WTC11 (cell line): ENCODE results near the gene EVC. TPM values are rescaled to one million over a fixed set of nuclear protein-coding genes. Genes with fewer than 3 reads are reported as not detected.

ENCODE experiments used
- ATAC-seq: fragments of 200-7000 bp; cut with Tn5 transposase; 2 replicates; pipeline ENCODE4 v1.10.0; 2021; ENCODE audit warnings: mild to moderate bottlenecking, moderate library complexity
- CTCF ChIA-PET: fragments of 300-600 bp; sonication (Branson Sonifier 250); formaldehyde crosslinking; loops from one replicate; lab custom pipeline; 2021; ENCODE audit warnings: antibody characterized with exemption; lab: Charles Lee
- POLR2A ChIA-PET: fragments of 350-600 bp; sonication (Branson Sonifier 250); formaldehyde crosslinking; loops from one replicate; lab custom pipeline; 2021; ENCODE audit warnings: antibody characterized with exemption; lab: Charles Lee
- DNase-seq: peaks from one replicate; pipeline ENCODE4 v3.0.0; 2021; ENCODE audit warnings: low spot score
- H3K27ac Mint-ChIP-seq: 2 replicates; pipeline ENCODE4 v1.8.0; 2021; ENCODE audit warnings: mixed read lengths
- H3K27me3 Mint-ChIP-seq: 2 replicates; pipeline ENCODE4 v1.8.0; 2021; ENCODE audit warnings: low read depth, mild to moderate bottlenecking, moderate library complexity, mixed read lengths
- H3K36me3 Mint-ChIP-seq: 2 replicates; pipeline ENCODE4 v1.8.0; 2021; ENCODE audit warnings: mixed read lengths
- H3K4me1 Mint-ChIP-seq: 2 replicates; pipeline ENCODE4 v1.8.0; 2022; ENCODE audit warnings: mixed read lengths
- H3K4me3 Mint-ChIP-seq: 2 replicates; pipeline ENCODE4 v1.8.0; 2021; ENCODE audit warnings: mild to moderate bottlenecking, moderate library complexity, mixed read lengths
- H3K9me3 Mint-ChIP-seq: 2 replicates; pipeline ENCODE4 v1.8.0; 2021; ENCODE audit warnings: mixed read lengths
- ARID4B ChIP-seq: sonication (generic); formaldehyde crosslinking; IDR thresholded peaks from 2 replicates; pipeline ENCODE4 v1.8.0; 2023; ENCODE audit warnings: missing genetic modification reagents, mild to moderate bottlenecking, borderline replicate concordance
- ATF2 ChIP-seq: sonication (generic); formaldehyde crosslinking; IDR thresholded peaks from 2 replicates; pipeline ENCODE4 v1.8.1; 2022; ENCODE audit warnings: low read depth, missing genetic modification reagents, borderline replicate concordance
- ATF6 ChIP-seq: sonication (generic); formaldehyde crosslinking; IDR thresholded peaks from 2 replicates; pipeline ENCODE4 v1.8.1; 2023; ENCODE audit warnings: mild to moderate bottlenecking, missing genetic modification reagents
- E2F4 ChIP-seq: sonication (generic); formaldehyde crosslinking; IDR thresholded peaks from 2 replicates; pipeline ENCODE4 v1.8.1; 2022; ENCODE audit warnings: low read depth, mild to moderate bottlenecking, moderate library complexity, missing genetic modification reagents, borderline replicate concordance
- E2F5 ChIP-seq: sonication (generic); formaldehyde crosslinking; IDR thresholded peaks from 2 replicates; pipeline ENCODE4 v1.8.1; 2022; ENCODE audit warnings: mild to moderate bottlenecking, moderate library complexity, missing genetic modification reagents
- FOXJ3 ChIP-seq: sonication (generic); formaldehyde crosslinking; IDR thresholded peaks from 2 replicates; pipeline ENCODE4 v1.9.0; 2021; ENCODE audit warnings: missing genetic modification reagents, mild to moderate bottlenecking, borderline replicate concordance
- GABPB1 ChIP-seq: sonication (generic); formaldehyde crosslinking; IDR thresholded peaks from 2 replicates; pipeline ENCODE4 v1.8.1; 2023; ENCODE audit warnings: mild to moderate bottlenecking, missing genetic modification reagents
- GTF2I ChIP-seq: fragments of 250-450 bp; sonication (Bioruptor Pico); conservative IDR thresholded peaks from 2 replicates; pipeline ENCODE4 v1.4.0; 2021; ENCODE audit warnings: mild to moderate bottlenecking
- NFYB ChIP-seq: sonication (generic); formaldehyde crosslinking; conservative IDR thresholded peaks from 2 replicates; pipeline ENCODE4 v1.8.0; 2022; ENCODE audit warnings: low read depth, missing genetic modification reagents
- NR2C2 ChIP-seq: sonication (generic); formaldehyde crosslinking; IDR thresholded peaks from 2 replicates; pipeline ENCODE4 v1.8.0; 2022; ENCODE audit warnings: mild to moderate bottlenecking, missing genetic modification reagents
- PRDM15 ChIP-seq: sonication (generic); formaldehyde crosslinking; IDR thresholded peaks from 2 replicates; pipeline ENCODE4 v1.8.0; 2022; ENCODE audit warnings: missing genetic modification reagents
- SMAD4 ChIP-seq: sonication (generic); formaldehyde crosslinking; IDR thresholded peaks from 2 replicates; pipeline ENCODE4 v1.8.0; 2022; ENCODE audit warnings: mild to moderate bottlenecking, missing genetic modification reagents
- TCF7 ChIP-seq: sonication (generic); formaldehyde crosslinking; IDR thresholded peaks from 2 replicates; pipeline ENCODE4 v1.8.0; 2022; ENCODE audit warnings: mild to moderate bottlenecking, low read depth, missing genetic modification reagents, moderate library complexity
- TEAD1 ChIP-seq: sonication (generic); formaldehyde crosslinking; IDR thresholded peaks from 2 replicates; pipeline ENCODE4 v1.8.0; 2022; ENCODE audit warnings: mild to moderate bottlenecking, missing genetic modification reagents
- USF2 ChIP-seq: sonication (generic); formaldehyde crosslinking; IDR thresholded peaks from 2 replicates; pipeline ENCODE4 v1.8.1; 2023; ENCODE audit warnings: mild to moderate bottlenecking, missing genetic modification reagents, moderate library complexity
- ZNF219 ChIP-seq: sonication (generic); formaldehyde crosslinking; IDR thresholded peaks from 2 replicates; pipeline ENCODE4 v1.8.0; 2023; ENCODE audit warnings: missing genetic modification reagents, mild to moderate bottlenecking, borderline replicate concordance
- ZNF263 ChIP-seq: sonication (generic); formaldehyde crosslinking; IDR thresholded peaks from 2 replicates; pipeline ENCODE4 v1.8.1; 2022; ENCODE audit warnings: low read depth, mild to moderate bottlenecking, moderate library complexity, missing genetic modification reagents
- ZNF423 ChIP-seq: fragments of 250-450 bp; sonication (Bioruptor Pico); IDR thresholded peaks from 2 replicates; pipeline ENCODE4 v2.1.2; 2022; ENCODE audit warnings: mild to moderate bottlenecking, moderate library complexity
- total RNA-seq: library from RNA; stranded (reverse); gene quantifications from 3 replicates; pipeline ENCODE4 v1.2.3, GENCODE V29; 2021

The EVC gene
- total RNA-seq, 1 experiment from 2014 or later = 12.5 TPM

GRCh38 chr4:5808081-5808741 is 97.2 kb downstream of the EVC start (continued):
- TF ChIP-seq ATF6 (CRISPR knock-in tag) (no peak), PRDM15 (no peak), FOXJ3 (CRISPR knock-in tag) (no peak), GABPB1 (CRISPR knock-in tag) (no peak), ZNF423 (CRISPR knock-in tag) (no peak), E2F5 (CRISPR knock-in tag) (no peak), ARID4B (CRISPR knock-in tag) (no peak)

GRCh38 chr4:5809216-5809776 is 98.3 kb downstream of the EVC start:
- DNase-seq (no peak), ATAC-seq (no peak)
- ChIA-PET POLR2A (no interaction called here), CTCF (interaction anchor here (1.3 to 1.4 kb wide), 2 partner anchors 12 to 171 kb away, joined by 4 to 5 read pairs; no protein-coding TSS in a partner anchor)
- H3K27ac Mint-ChIP-seq = no peak overlapping the region
- H3K9me3 Mint-ChIP-seq = no peaks in the 10 kb centered on the region
- no peaks in the 10 kb centered on the region for H3K4me1 Mint-ChIP-seq
- no peak overlapping the region for H3K4me3 Mint-ChIP-seq
- H3K27me3 Mint-ChIP-seq = no peaks in the 10 kb centered on the region
- H3K36me3 Mint-ChIP-seq = peaks cover 46% of the 10 kb centered on the region
- no peak for TF ChIP-seq ATF6 (CRISPR knock-in tag)
- TF ChIP-seq NFYB = no peak
- no peak for TF ChIP-seq ZNF219 (CRISPR knock-in tag)
- no peak for TF ChIP-seq TEAD1 (CRISPR knock-in tag)
- no peak for TF ChIP-seq E2F4 (CRISPR knock-in tag)
- no peak for TF ChIP-seq TCF7 (CRISPR knock-in tag)
- no peak for TF ChIP-seq ZNF263
- no peak for TF ChIP-seq ATF2 (CRISPR knock-in tag)
- TF ChIP-seq USF2 (CRISPR knock-in tag) = no peak
- TF ChIP-seq SMAD4 (CRISPR knock-in tag) = no peak
- no peak for TF ChIP-seq GTF2I (CRISPR knock-in tag)
- TF ChIP-seq NR2C2 (CRISPR knock-in tag) = no peak
